ENCODE measurements around the gene NHLH2. TPM values are rescaled to one million over a fixed set of nuclear protein-coding genes. Genes with fewer than 3 reads are reported as not detected.
A peak's percentile ranks its signal among the peaks of the same experiment; 100 is the strongest.

NHLH2 gene
- total RNA-seq, 1 experiment from 2014 or later, result not detected

DNA sequence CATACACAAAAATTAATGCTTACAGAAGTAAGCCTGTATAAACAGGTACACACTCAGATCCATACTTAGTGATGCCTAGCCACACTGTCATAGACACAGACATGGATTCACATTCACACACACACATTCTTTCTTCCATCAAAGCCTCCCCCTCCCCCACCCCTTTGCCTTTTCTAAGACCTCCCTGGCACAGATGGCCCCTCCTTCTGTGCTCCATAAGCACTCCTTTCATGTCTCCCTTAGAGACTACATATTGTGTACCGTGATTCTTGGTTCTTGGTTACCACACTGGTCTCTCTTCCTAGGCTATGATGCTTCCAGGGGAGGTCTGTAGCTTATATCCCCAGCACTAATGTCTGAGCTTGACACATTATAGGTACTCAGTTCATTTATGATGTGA lies 2.0 kb upstream of the NHLH2 start:
- in situ Hi-C loops (cut with HindIII; ENCODE audit: low pct_unique_long_range_greater_than_20kb, low sequenced_read_pairs), result no loop called here
- DNase-seq (ENCODE audit: low read depth, low spot score), result no peak

DNA sequence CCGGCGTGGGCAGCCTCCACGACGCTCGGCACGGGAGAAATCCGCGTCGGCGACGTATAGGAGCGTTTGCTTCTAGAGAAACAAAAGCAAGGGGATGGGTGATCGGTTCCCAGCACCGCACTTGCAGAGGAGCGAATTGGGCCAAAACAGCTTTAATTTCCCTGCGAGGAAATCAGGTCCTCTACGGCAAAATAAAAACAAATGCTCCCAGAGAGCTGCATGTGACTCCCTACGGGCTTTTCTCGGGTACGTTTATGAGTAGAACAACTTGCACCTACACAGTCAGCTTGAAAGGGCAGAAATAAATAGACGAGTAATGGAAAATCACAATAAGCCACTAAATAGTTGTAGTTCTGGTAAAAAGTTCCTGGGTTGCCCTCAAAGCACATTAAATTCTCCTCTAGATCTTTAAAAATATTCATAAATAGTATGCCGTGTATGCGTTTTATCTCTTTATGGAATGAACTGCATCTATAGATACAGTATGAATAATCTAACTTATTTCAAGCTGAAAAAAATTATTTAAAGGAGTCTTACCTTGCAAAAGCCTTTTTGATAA lies 1.2 kb downstream of the NHLH2 start:
- no peak for DNase-seq (ENCODE audit: low read depth, low spot score)
- in situ Hi-C loops (cut with HindIII; ENCODE audit: low pct_unique_long_range_greater_than_20kb, low sequenced_read_pairs), result no loop called here

GRCh38 chr1:115839029-115839678 lies 1.8 kb downstream of the NHLH2 start:
- no peak for DNase-seq (ENCODE audit: low read depth, low spot score)
- in situ Hi-C loops (cut with HindIII; ENCODE audit: low pct_unique_long_range_greater_than_20kb, low sequenced_read_pairs), result no loop called here

GRCh38 chr1:115838431-115839028 lies 2.4 kb downstream of the NHLH2 start:
- in situ Hi-C loops (cut with HindIII; ENCODE audit: low pct_unique_long_range_greater_than_20kb, low sequenced_read_pairs), result no loop called here
- DNase-seq (ENCODE audit: low read depth, low spot score), result no peak

- DNase-seq (ENCODE audit: low read depth, low spot score), result no peak
- in situ Hi-C loops (cut with HindIII; ENCODE audit: low pct_unique_long_range_greater_than_20kb, low sequenced_read_pairs), result no loop called here
Measured at GRCh38 chr1:115837740-115838421, 3.0 kb downstream of the NHLH2 start.

- in situ Hi-C loops (cut with HindIII; ENCODE audit: low pct_unique_long_range_greater_than_20kb, low sequenced_read_pairs), result no loop called here
- no peak for DNase-seq (ENCODE audit: low read depth, low spot score)
Measured at GRCh38 chr1:115837341-115837739, 3.6 kb downstream of the NHLH2 start.

DNA sequence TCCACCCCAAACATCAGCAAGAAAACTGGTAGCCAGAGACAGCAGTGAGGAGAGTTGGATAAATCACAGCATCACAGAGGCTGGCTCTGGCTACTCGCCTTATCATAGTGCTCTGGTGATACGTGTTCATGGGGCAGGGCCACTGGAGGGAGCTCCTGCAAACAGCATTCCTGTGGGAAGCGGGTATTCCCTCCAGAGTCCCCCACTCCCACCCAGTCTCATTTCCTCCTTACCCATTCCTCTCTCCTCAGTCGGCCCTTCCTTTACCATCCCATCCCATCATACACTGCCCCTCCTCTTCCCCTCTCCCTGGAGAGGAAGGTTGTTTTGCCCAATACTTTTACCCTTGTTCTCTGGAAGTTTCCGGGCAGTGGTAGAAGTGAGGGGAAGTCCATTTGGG lies 7.1 kb downstream of the NHLH2 start:
- DNase-seq (ENCODE audit: low read depth, low spot score), result peak; percentile 15
- in situ Hi-C loops (cut with HindIII; ENCODE audit: low pct_unique_long_range_greater_than_20kb, low sequenced_read_pairs), result no loop called here

GRCh38 chr1:115832651-115833050 lies 8.3 kb downstream of the NHLH2 start:
- in situ Hi-C loops (cut with HindIII; ENCODE audit: low pct_unique_long_range_greater_than_20kb, low sequenced_read_pairs), result no loop called here
- no peak for DNase-seq (ENCODE audit: low read depth, low spot score)

GRCh38 chr1:115830963-115831362 lies 10.0 kb downstream of the NHLH2 start:
- in situ Hi-C loops (cut with HindIII; ENCODE audit: low pct_unique_long_range_greater_than_20kb, low sequenced_read_pairs), result no loop called here
- no peak for DNase-seq (ENCODE audit: low read depth, low spot score)

- in situ Hi-C loops (cut with HindIII; ENCODE audit: low pct_unique_long_range_greater_than_20kb, low sequenced_read_pairs), result no loop called here
- DNase-seq (ENCODE audit: low read depth, low spot score), result peak; percentile 2
Measured at GRCh38 chr1:115829947-115830346, 11.0 kb downstream of the NHLH2 start.

DNA sequence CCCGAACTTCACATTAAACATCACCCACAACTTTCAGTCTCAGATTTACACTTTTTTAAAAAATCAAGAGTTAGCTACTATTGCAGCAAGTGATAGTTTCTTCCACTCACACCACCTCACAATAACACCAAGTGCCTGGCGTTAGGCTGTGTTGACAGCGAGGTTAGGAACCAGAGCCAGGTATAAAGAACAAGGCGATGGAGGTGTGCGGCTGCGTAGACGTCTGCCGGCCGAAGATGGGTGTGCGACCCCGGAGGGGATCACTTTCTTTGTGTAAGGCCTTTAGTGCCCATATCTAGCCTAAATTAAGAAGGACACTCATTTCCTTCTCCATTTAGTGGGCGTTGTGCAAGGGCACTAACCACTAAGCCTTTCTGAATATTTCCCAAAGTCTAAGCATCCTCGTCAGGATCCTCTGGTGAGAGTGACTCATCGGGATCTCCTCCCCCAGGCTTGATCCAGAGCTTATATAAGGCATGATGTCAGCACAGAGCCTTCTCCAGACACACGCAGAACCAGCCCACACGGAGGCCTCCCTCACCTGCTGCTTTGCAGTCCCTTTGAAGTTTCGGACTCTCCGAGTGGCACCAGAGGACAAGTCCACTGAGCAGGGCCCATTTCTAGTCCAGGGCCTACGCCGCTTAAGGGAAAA lies 11.8 kb downstream of the NHLH2 start:
- in situ Hi-C loops (cut with HindIII; ENCODE audit: low pct_unique_long_range_greater_than_20kb, low sequenced_read_pairs), result no loop called here
- peak; percentile 2 for DNase-seq (ENCODE audit: low read depth, low spot score)

- in situ Hi-C loops (cut with HindIII; ENCODE audit: low pct_unique_long_range_greater_than_20kb, low sequenced_read_pairs), result no loop called here
Measured at GRCh38 chr1:115828101-115829022, 12.6 kb downstream of the NHLH2 start.

DNA sequence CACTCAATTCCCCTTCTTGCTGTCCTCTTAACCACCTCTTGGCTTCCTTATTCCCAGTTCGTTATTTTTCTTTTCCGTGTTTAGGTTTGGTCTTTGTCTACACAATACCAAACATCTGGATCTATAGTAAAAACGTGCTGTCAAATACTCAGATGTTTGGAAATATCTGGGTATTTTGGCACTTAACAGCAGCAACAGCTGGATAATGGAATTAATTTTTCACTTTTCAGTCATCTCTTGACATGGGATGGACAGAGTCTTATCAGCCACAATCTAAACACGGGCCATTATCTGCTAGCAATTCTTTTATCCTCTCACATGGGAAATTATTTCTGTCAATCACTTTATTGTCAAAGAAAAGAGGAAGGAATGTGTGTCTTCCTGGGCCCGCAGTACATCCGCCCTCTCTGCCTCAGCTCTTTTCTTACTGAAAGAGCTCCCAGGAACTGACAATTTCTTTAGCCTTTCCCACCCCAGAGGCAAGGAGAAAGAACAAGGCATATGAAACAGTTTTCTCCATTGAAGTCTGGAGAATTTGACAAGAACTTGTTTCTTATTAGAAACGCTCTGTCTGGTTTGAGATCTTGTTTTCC lies 13.4 kb downstream of the NHLH2 start:
- DNase-seq (ENCODE audit: low read depth, low spot score), result no peak
- in situ Hi-C loops (cut with HindIII; ENCODE audit: low pct_unique_long_range_greater_than_20kb, low sequenced_read_pairs), result no loop called here

More at GRCh38 chr1:115828101-115829022, 12.6 kb downstream of the NHLH2 start:
- DNase-seq (ENCODE audit: low read depth, low spot score), result no peak

DNA sequence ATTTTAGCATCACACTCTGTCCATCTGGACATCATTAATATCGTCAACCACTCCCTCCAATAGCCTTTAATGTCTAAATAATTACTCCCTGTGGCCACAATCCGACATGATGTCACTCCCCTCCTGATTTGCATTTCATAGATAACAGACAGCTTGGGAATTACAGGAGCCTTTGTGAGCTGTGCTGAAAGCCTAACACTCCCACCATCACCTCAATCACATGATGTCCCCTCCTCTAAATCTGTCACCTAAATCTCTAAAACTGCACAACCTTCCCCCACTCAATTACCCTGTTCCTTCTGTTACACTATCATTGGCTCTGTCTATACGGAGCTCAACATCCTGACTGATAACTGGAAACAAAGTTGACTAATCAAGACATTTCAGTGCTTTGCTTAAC lies 14.3 kb downstream of the NHLH2 start:
- DNase-seq (ENCODE audit: low read depth, low spot score), result no peak
- in situ Hi-C loops (cut with HindIII; ENCODE audit: low pct_unique_long_range_greater_than_20kb, low sequenced_read_pairs), result no loop called here

GRCh38 chr1:115822117-115822516 lies 18.8 kb downstream of the NHLH2 start:
- in situ Hi-C loops (cut with HindIII; ENCODE audit: low pct_unique_long_range_greater_than_20kb, low sequenced_read_pairs), result no loop called here
- no peak for DNase-seq (ENCODE audit: low read depth, low spot score)

DNA sequence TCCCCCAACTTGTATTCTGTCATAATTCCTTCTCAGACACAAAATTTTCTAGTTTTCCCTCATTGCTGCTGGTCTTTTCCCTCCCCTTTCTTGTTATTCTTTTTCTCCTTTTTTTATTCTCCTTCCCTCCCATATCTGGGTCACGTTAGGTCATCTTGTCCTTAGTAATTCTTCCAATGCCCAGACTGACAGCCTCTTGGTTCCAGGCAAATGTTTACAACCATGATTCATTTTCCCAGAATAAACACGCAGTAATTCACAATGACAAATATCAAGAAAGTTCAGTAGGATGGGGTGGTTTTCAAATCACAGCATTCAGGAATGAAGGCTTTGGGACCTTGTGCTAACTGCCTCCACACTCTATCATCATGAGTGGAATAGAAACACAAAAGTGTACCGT lies 25.2 kb downstream of the NHLH2 start:
- DNase-seq (ENCODE audit: low read depth, low spot score), result no peak
- in situ Hi-C loops (cut with HindIII; ENCODE audit: low pct_unique_long_range_greater_than_20kb, low sequenced_read_pairs), result no loop called here

Data from SK-MEL-5 (cell line).